ENCODE measurements around the gene BCL2L1.
A peak's percentile ranks its signal among the peaks of the same experiment; 100 is the strongest.

Gene BCL2L1

DNA sequence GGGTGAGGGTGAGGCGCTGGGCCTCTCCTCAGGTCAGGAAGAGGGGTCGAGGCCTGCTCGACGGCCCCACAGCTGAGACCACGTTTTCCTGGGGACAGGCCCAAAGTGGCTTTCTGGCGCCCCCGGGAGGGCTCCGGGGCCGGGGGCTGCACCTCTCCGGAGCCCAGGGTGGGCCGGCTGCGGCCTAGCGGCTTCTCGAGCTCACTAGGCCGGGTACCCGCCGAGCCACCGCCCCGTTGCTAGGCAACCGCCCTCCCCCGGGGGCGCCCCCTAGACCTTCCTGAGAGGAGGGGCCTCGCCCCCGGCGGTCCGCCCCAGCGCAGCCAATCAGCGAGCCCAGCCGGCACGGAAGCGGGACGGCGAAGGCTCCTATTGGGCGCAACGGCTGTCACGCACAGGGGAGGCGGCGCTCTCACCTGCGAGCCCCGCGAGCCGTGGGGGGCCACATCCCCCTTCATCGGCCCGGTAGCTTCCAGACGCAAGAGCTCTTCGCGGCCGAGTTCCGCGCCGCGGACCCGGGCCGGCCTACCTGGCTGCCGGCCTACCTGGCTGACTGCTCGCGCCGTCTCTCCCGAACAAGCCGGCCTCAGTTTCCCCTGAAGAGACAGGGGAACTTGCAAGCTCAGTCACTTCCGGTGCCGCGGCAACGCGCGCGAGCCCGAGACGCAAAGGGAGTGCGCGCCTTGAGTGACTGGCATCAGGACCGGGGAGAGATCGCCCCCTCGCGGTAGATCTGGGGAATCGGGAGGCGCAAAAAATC, 831 bp upstream of the BCL2L1 start:
- DNase-seq, result peak; percentile 98

DNA sequence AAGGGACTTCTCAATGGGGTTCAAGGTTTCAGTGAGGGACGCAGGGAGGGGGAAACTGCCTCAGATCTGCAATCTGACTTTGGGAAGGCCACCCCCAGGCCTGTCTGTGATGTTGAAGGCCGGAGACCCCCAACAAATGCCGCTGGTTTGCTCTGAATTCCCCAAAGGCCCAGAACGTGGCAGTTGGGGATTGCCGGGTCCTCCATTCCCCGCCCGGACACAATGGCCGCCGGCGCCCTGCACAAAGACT, 326 bp upstream of the BCL2L1 start:
- no peak for DNase-seq

DNA sequence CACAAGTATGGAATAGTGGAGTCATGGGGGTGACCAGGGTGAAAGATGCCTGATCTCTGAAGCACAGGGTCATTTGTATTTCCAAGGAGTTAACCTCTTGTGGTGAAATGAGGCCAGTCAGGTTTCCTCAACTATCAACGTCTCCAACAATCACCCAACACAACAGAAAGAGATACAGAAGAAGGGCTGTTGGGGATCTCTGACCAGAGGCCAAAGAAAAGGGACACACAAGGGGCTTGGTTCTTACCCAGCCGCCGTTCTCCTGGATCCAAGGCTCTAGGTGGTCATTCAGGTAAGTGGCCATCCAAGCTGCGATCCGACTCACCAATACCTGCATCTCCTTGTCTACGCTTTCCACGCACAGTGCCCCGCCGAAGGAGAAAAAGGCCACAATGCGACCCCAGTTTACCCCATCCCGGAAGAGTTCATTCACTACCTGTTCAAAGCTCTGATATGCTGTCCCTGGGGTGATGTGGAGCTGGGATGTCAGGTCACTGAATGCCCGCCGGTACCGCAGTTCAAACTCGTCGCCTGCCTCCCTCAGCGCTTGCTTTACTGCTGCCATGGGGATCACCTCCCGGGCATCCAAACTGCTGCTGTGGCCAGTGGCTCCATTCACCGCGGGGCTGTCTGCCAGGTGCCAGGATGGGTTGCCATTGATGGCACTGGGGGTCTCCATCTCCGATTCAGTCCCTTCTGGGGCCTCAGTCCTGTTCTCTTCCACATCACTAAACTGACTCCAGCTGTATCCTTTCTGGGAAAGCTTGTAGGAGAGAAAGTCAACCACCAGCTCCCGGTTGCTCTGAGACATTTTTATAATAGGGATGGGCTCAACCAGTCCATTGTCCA, 1.0 kb downstream of the BCL2L1 start:
- DNase-seq, result peak; percentile 42

DNA sequence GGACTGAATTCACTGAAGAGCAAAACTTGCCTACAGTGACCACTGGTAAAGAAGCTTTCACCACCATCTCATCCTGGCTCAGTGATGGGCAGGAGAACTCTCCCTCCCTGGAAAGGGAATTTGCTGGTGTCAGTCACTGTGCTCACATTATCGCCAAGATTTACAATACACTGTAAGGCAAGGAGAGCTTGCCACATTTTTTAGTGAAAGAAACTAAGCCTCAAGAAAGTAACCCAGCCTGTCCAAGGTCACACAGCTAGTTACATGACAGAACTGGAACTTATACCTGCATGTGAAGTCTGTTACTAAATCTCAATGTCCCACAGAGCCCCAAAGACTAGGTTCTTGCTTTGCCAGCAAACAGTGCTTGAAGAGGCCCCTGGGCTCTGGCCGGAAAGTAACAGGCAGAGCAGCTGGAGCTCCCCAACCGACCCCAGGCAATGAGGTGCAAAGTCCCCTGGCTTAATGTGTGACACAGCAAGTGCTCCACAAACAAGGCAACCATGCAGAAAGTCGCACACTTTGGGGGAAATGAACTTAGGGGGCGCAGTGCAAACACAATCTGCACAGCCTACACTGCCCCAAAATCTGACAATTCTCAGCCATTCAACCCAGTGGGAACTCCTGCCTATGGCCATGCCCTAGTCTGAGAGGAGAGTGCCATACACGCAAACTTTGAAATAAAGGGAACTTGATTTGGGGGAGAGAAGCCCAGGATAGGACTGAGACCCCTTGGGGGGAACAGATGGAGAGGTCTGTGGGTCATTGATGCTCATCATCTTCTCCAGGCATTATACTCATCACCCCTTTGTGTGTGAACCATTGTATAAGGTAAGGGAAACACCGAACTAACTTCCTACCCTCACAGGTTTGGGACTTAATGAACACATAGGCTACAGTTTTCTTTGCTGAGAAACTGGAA, 1.9 kb downstream of the BCL2L1 start:
- DNase-seq, result no peak

DNA sequence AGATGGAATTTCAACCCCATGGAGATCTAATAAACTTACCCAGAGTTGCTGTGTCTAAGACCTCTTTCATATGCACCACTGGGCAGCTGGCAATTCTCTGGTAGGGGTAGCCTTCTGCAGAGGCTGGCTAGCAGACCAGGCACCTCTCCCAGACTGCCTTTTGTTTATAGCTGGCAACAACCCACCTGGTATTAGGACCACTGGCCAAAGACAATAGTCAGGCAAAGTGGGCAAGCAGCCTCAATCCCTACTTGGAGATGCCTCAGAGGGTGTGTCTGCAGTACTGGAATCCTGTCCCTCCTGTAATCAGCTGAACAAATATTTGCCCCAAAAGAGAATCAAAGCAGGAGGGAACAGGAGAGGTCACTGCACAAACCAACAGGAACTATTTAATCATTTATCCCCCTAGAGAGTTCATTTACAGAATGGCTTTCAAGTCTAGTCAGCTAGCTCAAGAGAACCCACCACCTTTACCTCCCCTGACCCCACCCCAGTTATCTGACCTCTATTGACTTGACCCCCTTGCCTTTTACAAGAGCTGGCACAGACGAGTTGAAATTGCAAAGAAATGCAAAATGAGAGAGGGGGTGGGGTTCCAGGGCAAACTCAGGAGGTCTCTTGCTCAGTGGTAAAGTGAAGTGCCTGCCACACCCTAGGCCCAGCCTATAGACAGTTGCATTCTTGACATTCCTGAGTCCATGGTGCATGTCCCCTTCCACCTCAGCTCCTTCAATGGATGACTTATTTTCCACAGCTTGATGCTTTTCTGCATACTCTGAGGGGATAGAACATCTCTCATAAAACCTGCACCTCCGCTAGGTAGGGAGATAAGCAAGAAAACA, 2.8 kb downstream of the BCL2L1 start:
- no peak for DNase-seq

DNA sequence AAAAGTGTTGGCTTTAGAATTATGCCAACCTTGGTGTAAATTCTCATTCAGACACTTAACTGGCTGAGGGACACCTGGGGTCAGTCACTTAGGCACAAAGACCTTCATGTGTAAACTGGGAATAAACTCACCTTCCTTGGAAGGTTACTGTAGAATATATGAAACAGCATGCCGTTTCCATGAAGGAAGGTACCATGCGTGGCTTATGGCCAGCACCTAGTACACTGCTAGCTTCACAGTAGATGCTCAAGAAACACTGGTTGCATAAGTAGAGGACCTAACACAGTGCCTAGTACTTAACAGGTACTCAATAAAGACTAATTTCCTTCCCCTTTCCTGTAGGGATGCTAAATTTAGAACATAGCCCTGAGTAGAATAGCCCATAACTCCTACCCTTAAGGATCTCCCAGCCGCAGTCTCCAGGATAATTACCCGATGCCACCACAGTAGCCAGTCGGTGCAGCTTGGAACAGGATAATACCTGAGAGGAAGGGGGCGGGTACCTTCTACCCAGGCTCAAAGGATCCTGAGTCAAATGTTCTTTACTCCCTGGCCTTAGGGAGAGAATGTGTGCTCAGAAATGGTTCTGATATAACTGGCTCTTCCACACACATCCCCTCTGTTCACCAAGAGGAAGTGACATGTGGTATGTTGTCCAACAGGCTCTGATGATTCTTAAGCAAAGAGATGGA, 3.6 kb downstream of the BCL2L1 start:
- DNase-seq, result no peak

DNA sequence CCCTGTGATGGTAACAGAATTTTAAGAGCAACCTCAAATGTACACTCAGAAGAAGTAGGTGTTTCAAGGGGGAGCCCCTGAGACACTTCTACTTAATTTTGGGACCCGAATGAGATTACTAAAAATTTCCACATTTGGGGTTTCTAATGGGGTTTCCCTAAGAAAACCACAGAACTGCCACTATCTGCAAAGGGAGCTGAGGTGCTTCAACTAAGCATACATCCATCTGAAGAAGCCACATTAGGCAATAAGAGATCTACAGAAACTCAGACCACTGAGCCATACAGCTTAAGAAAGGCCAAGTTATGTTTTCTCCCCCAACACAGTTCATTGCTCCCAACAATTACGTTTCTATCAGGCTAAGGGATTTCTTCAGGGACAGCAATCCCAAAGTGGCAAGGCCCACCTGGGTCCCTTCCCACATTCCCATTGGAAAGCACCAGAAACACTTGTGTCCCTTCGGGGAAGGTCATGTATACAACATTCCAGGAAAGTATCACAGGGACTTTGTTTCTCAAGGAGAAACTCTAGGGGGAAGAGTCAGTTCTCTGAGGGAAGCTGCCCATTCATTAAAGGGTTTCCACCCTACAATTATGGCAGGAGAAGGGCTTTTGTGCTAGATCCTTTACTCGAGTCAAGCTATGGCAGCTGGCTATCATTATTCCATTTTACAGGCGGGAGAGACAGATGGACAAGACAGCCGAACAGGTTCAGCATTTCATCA, 5.0 kb downstream of the BCL2L1 start:
- no peak for DNase-seq

DNA sequence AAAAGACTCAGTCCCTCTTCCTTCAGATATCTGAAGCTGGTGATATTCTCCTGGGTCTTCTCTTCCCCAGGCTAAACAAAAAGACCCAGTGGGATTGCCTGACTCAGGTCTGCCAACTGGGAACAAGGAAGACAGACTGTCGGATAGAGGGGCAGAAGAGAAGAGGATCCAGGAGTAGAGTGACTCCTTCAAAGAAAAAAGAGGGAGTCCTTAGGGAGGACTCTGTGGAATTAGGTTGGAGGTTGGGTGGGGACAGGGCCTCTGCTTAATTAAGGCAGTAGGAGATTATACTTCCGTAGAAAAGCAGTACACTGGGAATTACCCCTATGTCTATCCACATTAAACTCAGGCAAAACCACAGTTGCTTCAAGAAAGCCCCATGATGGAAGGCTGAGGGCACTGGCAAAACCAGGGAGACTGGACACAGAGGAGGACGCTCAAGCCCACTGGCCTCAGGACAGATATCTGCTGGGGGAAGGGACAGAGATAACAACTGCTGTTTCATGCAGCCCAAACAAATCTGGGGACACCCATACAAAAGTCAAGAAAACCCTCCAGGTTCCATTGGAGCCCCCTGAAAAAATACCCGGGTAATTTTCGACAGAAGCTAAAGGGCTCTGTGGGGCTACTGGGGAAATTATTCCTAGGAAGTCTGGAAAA, 5.7 kb downstream of the BCL2L1 start:
- peak; percentile 45 for DNase-seq

DNA sequence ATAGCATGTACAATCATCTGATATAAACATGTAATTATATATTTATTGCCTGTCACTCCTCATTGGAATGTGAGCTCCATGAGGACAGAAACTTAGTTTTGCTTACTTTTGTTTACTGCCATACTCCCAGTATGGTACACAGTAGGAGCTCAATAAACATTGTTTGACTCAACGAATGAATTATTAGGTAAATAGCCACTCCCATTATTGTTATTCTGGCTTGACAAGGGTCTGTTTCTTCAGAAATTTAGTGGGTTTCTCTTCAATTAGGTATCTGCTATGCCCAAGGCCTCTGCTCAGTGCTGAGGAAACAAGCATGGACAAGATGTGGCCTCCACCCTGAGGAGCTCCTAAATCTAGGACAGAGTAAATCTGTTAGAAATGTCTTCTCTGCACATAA, 6.3 kb downstream of the BCL2L1 start:
- DNase-seq, result no peak

DNA sequence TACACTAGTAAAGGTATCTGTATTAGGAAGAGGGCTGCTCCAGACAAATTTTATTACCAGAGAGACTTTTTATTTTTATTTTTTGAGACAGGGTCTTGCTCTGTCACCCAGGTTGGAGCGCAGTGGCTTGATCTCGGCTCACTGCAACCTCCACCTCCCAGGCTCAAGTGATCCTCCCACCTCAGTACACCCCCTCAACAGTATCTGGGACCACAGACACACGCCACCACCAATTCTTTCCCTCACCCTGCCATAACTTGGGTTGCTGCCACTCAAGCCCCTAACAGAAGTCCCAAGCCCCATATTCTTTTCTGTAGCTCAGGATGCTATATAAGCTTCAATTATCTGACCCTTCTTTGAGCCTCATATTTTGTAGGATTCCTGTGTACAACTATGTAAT, 6.9 kb downstream of the BCL2L1 start:
- no peak for DNase-seq

DNA sequence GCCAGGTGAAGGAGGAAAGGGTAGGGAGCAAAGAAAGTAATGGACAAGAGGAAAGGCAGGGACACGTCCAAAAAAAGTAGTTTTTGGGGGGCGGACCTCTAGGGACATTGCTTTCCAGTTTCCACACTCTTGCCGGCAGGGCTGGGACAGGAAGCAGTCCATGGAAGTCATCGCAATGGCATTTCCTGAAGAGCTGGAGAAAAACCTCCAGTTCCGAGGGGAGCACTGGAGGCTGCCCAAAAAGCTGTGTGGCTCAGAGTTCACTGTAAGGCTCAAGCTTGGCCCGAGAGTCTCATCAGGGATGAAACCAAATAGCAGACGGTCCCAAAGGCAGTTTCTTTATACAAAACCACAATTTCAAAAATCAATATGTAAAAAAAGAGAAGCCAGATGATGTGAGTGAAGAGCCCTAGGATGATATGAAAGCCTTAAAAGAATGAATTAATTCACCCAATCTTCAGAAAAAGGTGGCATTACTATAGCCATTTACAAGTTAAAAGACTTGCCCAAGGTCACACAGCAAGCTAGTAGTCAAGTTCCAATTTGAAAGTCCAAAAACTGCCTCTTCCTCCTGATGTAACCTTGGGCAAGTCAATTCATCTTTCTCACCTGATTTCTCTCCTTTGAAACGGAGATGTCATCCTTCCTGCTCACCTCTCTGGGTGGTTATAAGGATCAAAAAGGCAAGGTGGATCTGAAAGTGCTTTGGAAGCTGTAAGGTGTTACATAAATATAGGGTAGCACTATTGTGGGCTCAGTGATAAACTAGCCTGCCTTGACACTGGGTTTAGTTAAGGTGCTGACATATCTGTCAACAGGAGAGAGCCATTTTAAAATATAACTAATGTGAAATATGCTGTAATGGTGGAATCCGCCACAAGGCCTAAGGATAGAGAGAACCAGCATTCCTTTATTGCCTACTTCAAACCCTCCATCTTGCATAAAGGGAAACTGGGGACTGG, 9.1 kb downstream of the BCL2L1 start:
- no peak for DNase-seq

DNA sequence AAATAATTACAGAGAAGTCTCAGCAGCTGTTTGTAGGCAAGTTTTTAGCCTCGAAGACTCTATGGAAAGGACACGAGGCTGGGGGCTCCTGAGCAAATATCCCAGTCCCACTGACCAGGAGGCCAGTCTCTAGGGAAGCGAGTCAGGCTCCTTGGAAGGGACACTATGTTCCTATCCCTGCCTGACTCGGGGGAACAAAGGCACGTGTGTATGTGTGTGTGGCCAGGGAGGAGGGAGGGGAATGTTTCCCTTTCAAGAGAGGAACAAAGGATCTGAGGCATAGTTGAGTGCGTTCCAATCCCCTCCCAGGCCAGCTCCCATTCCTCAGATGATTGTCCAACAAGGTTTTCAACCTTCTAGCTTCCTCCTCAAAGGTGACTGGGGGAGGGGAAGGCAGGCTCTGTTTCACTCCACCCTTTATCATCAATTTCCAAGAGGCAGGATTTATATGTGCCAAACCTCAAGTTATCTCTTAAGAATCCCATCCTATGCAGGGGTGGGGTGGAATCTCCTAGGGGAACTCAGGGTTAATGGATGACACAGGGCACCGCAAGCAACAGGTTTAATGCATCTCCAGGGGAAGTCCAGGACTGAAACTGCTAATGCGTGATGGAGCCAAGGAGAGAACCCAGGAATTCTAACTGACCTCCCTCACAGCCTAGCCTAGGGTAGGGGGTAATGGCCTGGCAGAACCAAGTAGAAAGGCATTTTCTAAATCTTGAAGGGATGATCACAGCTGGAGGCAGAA, 9.9 kb downstream of the BCL2L1 start:
- no peak for DNase-seq

DNA sequence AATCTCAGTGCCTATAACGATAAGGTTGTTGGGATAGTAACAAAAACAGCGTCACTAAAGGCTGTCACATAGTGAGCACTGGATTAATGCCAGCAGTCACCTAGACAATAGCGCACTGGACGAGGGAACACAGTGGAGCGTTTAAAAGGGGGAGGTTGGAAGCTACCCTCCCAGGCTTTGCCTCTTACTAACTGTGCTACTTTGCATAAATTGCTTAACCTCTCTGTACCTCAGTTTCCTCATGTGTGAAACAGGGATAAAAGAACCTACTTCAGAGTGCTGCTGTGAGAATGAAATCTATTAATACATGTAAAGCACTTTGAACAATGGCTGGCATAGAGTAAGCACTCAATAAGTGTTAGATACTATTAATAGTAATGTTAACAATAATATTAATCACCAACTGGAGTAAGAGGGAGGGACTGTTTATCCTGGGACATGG, 10.5 kb downstream of the BCL2L1 start:
- no peak for DNase-seq

DNA sequence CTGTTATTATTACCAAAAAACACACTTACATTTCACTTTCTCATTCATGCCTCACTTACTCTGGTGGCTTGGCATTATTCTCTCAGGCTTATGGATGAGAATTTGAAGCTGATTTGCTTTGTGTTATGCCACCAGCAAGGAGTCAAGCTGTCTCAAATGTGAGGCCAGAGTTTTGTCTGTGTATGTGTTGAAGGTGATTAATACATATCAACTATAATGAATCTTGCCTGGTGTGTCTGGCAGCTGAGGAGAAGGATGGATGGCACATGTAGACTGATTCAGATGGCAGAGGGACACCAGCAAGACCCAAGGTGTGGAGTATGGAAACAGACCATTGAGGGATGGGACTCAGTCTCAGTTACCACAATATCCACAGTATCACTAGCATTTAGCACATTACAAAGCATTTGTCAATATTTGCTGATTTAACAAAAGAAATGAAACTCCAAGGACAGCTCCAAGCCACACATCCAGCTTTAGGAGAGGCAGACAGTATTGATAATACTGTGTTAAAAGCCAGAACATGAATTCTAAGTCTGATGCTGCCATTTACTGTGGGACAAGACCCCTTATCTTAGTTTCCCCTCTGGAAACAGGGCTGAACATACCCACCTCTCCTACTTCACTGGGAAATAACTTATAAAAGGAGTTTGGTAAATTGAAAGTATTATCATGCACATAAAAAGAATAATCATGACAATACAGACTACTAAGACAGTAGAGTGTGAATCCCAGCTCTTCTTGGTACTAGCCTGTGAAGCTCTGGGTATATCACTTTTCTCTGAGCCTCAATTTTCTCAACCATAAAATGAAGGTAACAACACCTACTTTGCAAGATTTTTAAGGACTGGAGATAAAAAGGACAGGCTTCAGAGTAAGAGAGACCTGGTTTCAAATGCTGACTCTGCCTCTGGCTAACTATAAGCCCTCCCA, 11.2 kb downstream of the BCL2L1 start:
- DNase-seq, result no peak

DNA sequence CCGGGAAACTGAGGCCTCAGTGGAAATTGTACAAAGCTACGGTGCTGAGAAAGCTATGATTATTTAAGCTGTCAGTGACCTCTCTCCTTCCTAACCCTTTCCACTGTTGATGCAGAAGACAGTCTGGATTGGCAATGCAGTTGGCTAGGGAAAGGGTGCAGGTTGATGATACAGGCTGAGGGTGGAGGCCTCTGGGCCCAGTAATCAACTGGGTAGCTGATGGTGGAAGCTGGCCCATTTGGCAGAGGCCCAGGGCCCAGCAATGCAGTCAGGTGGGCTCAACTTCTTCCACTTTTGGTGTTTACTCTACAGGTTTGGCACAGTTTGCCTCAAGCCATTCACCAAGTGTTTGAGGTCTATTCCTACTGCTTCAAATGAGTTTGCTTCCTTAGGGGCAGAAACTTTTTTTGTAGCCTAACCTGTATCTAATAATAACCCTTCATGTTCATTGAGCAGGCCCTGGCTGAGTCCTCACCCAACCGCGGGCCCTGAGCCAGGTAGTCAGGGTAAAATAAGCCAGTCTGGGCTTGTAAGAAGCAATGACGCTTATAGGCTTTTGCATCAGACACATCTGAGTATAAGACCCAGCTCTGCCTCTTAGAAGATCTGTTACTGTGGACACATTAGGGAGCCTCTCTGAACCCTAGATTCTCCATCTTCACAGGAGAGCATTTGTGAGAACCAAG, 12.1 kb downstream of the BCL2L1 start:
- no peak for DNase-seq

DNA sequence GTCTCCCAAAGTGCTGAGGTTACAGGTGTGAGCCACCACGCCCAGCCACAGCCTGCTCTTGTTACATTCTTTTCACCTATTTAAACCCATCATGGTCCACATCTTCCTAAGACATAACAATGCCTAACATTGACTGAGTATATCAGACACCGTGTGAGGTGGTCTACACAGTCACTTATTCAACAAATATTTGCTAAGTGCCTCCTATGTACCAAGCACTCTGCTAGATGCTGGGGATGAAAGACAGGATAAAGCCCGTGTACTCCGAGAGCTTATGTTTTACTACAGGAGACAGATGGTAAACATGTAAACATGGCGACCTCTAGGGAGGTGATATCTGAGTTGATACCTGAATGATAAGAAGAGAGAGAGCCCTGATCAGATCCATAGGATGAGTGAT, 12.7 kb downstream of the BCL2L1 start:
- DNase-seq, result no peak

Data from OCI-M1 (cell line).